ENCODE data around the gene CNGB1. TPM values are rescaled to one million over a fixed set of nuclear protein-coding genes. Genes with fewer than 3 reads are reported as not detected.

CNGB1 gene
- total and polyA plus RNA-seq, 2 of the 13 experiments (the other 11 are each of a cell fraction or from before 2014, with no cell fraction given), result 0.02 to 0.15 TPM

- no peak for TF ChIP-seq MEIS1 (CRISPR knock-in tag; IDR thresholded peaks at IDR 0.05; ENCODE audit: borderline replicate concordance)
- 0 out of 2 replicates have a peak, but pooled peaks have one; percentile 6 for TF ChIP-seq SAP130 (CRISPR knock-in tag; IDR thresholded peaks at IDR 0.05; ENCODE audit: low read depth)
- TF ChIP-seq ZNF446 (CRISPR knock-in tag; IDR thresholded peaks at IDR 0.05), result no peak
- TF ChIP-seq KLF16 (CRISPR knock-in tag; IDR thresholded peaks at IDR 0.05), result no peak
- no peak for TF ChIP-seq ZNF615 (CRISPR knock-in tag; IDR thresholded peaks at IDR 0.05; ENCODE audit: borderline replicate concordance)
- peak; percentile 69 for TF ChIP-seq ZNF687 (CRISPR knock-in tag; IDR thresholded peaks at IDR 0.05)
- TF ChIP-seq ZNF30 (CRISPR knock-in tag; IDR thresholded peaks at IDR 0.05), result no peak
- no peak for TF ChIP-seq NAIF1 (CRISPR knock-in tag; IDR thresholded peaks at IDR 0.05; ENCODE audit: borderline replicate concordance)
- TF ChIP-seq MXI1 (IDR thresholded peaks at IDR 0.05; ENCODE audit: borderline replicate concordance, low read depth, low read length), result no peak
- peak; percentile 74; the same call in 1 of the 2 replicates for TF ChIP-seq HIC2 (CRISPR knock-in tag; IDR thresholded peaks at IDR 0.05; ENCODE audit: low read depth)
- TF ChIP-seq ZNF646 (CRISPR knock-in tag; IDR thresholded peaks at IDR 0.05), result no peak
- TF ChIP-seq HOXA3 (CRISPR knock-in tag; IDR thresholded peaks at IDR 0.05), result peak; percentile 30; the same call in 1 of the 2 replicates
These were observed 69.4 kb downstream of the CNGB1 start (continued) for GRCh38 chr16:57901480-57902069.

Measured in HepG2 (cell line).